ENCODE results near the gene HIRA. TPM values are rescaled to one million over a fixed set of nuclear protein-coding genes. Genes with fewer than 3 reads are reported as not detected.

Gene HIRA
- total and polyA plus RNA-seq, 2 of the 8 experiments (the other 6 are each of a cell fraction or from before 2014, with no cell fraction given): 34.9 to 67.2 TPM

DNA sequence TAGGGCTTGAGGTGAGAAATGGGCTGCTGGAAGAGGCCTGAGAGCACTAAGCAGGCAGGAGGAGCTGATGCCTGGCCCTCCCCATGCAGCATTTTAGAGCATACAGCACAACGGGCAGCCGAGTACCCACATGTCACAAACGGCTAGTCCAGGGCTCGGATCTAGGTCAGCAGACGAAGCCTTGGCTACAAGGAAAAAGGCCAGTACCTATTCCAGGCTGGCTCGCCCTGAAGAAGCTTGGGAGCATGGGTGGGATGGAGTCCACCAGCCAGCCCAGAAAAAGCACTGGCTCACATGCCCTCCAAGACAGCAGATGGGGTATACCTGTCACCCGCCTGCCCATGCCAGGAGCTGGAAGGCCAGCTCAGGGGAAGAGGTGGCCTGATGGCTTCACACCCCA lies 37.9 kb upstream of the HIRA start:
- no peak overlapping the region for H2BK120ac ChIP-seq (replicated peaks; ENCODE audit: low read depth, low read length)
- 90% methylated on average over 7 of the region's 7 CpGs; no CpG with 5 or more reads in 1 of the 2 experiments for WGBS, 2 experiments (ENCODE audit: extremely low coverage in 1 of 2, insufficient coverage in 1 of 2, insufficient read length in 1 of 2, insufficient replicate concordance in 2 of 2, low coverage in 1 of 2, low lambda C conversion rate in 2 of 2, missing lambda C conversion rate in 1 of 2)
- FAIRE-seq (no peak), DNase-seq (ENCODE audit: low read depth in 1 of 2, low spot score in 2 of 2) (no peak)
- no peak overlapping the region for H3K56ac ChIP-seq (replicated peaks; ENCODE audit: insufficient read length, low read depth, low read length)
- CTCF ChIA-PET (ENCODE audit: partially characterized antibody): interaction anchor here (1.0 kb wide), 2 partner anchors 38 to 72 kb away, joined by 3 read pairs; no protein-coding TSS in a partner anchor
- H4K5ac ChIP-seq (ENCODE audit: insufficient read length, low read depth, low read length): no peak overlapping the region
- no peaks in the 10 kb centered on the region for H3K23me2 ChIP-seq (ENCODE audit: low read depth, low read length)
- no peak overlapping the region for H3K4me2 ChIP-seq (ENCODE audit: insufficient read depth in 1 of 2, low read depth in 2 of 2, low read length in 2 of 2)
- no peak overlapping the region for H2AFZ ChIP-seq (ENCODE audit: low read length)
- peaks cover 30 to 66% (median 56%) of the 10 kb centered on the region in 4 experiments for H3K36me3 ChIP-seq (ENCODE audit: control insufficient read depth in 2 of 4, insufficient read depth in 4 of 4, low read length in 3 of 4)
- no peak overlapping the region for H2BK20ac ChIP-seq (ENCODE audit: low read length)
- H4K91ac ChIP-seq (replicated peaks; ENCODE audit: insufficient read length, low read length): no peak overlapping the region
- 0 out of 4 replicates have a peak, but pooled peaks cover 0 to 2% of the 10 kb centered on the region in 2 experiments for H3K79me2 ChIP-seq (ENCODE audit: control insufficient read depth in 1 of 2, insufficient read depth in 2 of 2, low read length in 2 of 2)
- H3K9me3 ChIP-seq (ENCODE audit: insufficient read depth in 2 of 2, low read depth in 1 of 2, low read length in 1 of 2): no peaks in the 10 kb centered on the region
- no peak overlapping the region for H3K14ac ChIP-seq (ENCODE audit: insufficient read length)
- H3K18ac ChIP-seq (ENCODE audit: extremely low read depth, low read length): no peak overlapping the region
- no peak overlapping the region for H3K27ac ChIP-seq (ENCODE audit: low read depth, low read length)
- no peaks in the 10 kb centered on the region for H3K27me3 ChIP-seq (replicated peaks in 1 of 4; ENCODE audit: control insufficient read depth in 3 of 4, extremely low read depth in 1 of 4, insufficient read depth in 3 of 4, low read length in 3 of 4)
- no peak overlapping the region for H4K8ac ChIP-seq (ENCODE audit: extremely low read depth, insufficient read depth, low read length)
- H2BK12ac ChIP-seq (ENCODE audit: low read depth, low read length): no peak overlapping the region
- no peak overlapping the region for H2BK15ac ChIP-seq (ENCODE audit: low read length)
- POLR2A ChIA-PET (ENCODE audit: partially characterized antibody): interaction anchor here (0.8 to 1.5 kb wide), 3 partner anchors 9 to 19 kb away, joined by 3 read pairs; no protein-coding TSS in a partner anchor
- no peak overlapping the region for H3K9ac ChIP-seq (replicated peaks in 1 of 4; ENCODE audit: extremely low read depth in 1 of 4, low read depth in 3 of 4, low read length in 3 of 4)
- H3K4me3 ChIP-seq (ENCODE audit: extremely low read depth in 1 of 4, insufficient read depth in 2 of 4, low read depth in 3 of 4, low read length in 4 of 4): no peak overlapping the region
- H2AK5ac ChIP-seq (ENCODE audit: low read depth, low read length): no peak overlapping the region
- no peak overlapping the region for H3K4ac ChIP-seq (replicated peaks; ENCODE audit: insufficient read length, low read depth, low read length)
- no peaks in the 10 kb centered on the region for H3K4me1 ChIP-seq (replicated peaks in 1 of 4; ENCODE audit: control insufficient read depth in 3 of 4, insufficient read depth in 4 of 4, low read length in 3 of 4)
- peaks cover 2% of the 10 kb centered on the region; the same call in 1 of the 2 replicates for H3K79me1 ChIP-seq (ENCODE audit: low read depth, low read length)
- no peak overlapping the region; the same call in 1 of the 2 replicates for H2BK5ac ChIP-seq (ENCODE audit: low read depth, low read length)
- H4K20me1 ChIP-seq (replicated peaks in 1 of 2; ENCODE audit: control insufficient read depth in 1 of 2, insufficient read depth in 2 of 2, low read length in 2 of 2): peaks cover 4 to 25% of the 10 kb centered on the region in 2 experiments
- H3K23ac ChIP-seq (ENCODE audit: insufficient read length): no peak overlapping the region
- TF ChIP-seq JUND (IDR thresholded peaks at IDR 0.05; ENCODE audit: low read length) (no peak), JUN (IDR thresholded peaks at IDR 0.05; ENCODE audit: low read depth, low read length) (no peak), SP1 (IDR thresholded peaks at IDR 0.05; ENCODE audit: low read depth, low read length) (no peak), ASH2L (IDR thresholded peaks at IDR 0.05; ENCODE audit: low read length) (no peak), EP300 (IDR thresholded peaks at IDR 0.05; ENCODE audit: borderline replicate concordance in 1 of 2, low read depth in 2 of 2, low read length in 2 of 2) (no peak), RXRA (IDR thresholded peaks at IDR 0.05; ENCODE audit: insufficient read depth, low read depth, low read length) (no peak), KDM4A (IDR thresholded peaks at IDR 0.05; ENCODE audit: low read depth, low read length, severe bottlenecking) (no peak), CBX5 (IDR thresholded peaks at IDR 0.05; ENCODE audit: low read depth, low read length) (no peak)
- TF ChIP-seq, protein P1, sequence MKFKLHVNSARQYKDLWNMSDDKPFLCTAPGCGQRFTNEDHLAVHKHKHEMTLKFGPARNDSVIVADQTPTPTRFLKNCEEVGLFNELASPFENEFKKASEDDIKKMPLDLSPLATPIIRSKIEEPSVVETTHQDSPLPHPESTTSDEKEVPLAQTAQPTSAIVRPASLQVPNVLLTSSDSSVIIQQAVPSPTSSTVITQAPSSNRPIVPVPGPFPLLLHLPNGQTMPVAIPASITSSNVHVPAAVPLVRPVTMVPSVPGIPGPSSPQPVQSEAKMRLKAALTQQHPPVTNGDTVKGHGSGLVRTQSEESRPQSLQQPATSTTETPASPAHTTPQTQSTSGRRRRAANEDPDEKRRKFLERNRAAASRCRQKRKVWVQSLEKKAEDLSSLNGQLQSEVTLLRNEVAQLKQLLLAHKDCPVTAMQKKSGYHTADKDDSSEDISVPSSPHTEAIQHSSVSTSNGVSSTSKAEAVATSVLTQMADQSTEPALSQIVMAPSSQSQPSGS (IDR thresholded peaks at IDR 0.05; ENCODE audit: low read length): no peak
- TF ChIP-seq, protein P2, sequence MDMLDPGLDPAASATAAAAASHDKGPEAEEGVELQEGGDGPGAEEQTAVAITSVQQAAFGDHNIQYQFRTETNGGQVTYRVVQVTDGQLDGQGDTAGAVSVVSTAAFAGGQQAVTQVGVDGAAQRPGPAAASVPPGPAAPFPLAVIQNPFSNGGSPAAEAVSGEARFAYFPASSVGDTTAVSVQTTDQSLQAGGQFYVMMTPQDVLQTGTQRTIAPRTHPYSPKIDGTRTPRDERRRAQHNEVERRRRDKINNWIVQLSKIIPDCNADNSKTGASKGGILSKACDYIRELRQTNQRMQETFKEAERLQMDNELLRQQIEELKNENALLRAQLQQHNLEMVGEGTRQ (IDR thresholded peaks at IDR 0.05; ENCODE audit: low read length): no peak
